HG02798 (cell line): ENCODE results near the gene VSIG8.
A peak's percentile ranks its signal among the peaks of the same experiment; 100 is the strongest.

Experiments
- ATAC-seq: cut with Tn5 transposase; IDR thresholded peaks from one replicate; pipeline ENCODE4 v1.9.1; 2021; ENCODE audit warnings: mild to moderate bottlenecking; ENCODE audit not compliant: unreplicated experiment, poor library complexity

VSIG8 gene

DNA sequence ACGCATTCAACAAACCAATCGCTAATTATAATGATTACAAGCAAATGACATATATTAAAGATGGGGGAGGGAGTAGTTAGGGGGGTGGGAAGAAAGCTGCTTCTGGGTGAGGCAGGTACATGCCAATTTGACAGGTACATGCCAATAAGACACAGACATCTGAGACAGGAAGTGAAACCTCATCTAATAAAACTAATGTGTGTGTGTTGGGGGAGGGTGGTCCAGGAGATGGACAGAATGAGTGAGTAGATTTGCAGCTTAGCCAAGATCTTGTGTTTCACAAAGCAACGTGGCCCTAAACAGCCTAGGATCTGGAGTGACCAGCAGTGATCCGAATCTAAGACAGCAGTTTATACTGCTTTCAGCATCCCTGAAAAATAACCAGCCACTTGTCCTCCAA lies 26.7 kb upstream of the VSIG8 start:
- ATAC-seq, result no peak

DNA sequence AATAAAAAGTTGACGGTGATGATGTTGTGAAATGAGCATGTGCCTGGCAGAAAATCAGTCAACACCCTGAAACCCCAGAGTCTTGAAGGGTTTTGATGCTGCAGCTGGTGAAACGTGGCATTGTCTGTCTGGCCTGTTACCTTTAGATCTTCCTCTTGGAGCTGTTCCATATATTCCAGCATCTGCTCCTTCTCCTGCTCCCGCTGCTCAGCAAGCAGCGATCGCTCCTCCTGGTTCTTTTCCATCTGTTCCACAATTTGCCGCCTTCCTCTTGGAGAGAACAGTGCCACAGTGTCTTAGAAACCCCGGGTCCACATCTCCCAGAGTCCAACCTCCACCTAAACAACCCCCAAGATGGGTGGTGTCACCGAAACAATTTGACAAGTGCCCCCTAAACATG lies 21.8 kb upstream of the VSIG8 start:
- no peak for ATAC-seq

DNA sequence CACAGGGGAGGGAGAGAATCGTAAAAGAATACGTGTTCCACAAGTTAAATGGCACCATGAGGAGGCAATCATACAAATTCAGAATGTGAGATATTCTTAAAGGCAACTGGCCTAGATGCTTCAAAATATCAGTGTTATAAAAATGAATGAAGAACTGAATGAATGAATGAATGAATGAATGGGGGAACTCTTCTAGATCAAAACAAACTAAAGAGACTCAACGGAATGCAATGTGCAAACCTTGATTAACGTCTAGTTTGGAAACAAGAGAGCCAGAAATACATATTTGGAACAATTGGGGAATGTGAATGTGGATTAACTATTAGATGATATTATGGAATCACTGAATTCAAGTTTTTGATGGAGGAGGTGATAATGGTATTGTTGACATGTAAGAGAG lies 20.7 kb upstream of the VSIG8 start:
- ATAC-seq, result no peak

DNA sequence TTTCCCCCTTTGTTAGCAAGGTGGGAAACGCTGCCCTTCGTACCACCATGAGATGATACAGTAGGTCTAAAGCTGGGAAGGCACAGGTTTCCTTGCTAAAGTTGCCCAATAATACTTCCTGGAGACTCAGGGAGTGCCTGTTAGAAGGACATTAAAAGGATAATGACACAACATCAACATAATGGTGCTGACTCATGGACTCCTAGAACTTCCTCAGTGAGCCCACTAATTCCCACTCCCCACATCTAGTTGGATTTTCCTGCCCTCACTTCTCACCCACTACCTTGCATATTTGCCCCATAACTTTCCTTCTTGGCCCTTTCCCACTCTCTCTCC lies 20.0 kb upstream of the VSIG8 start:
- ATAC-seq, result no peak

DNA sequence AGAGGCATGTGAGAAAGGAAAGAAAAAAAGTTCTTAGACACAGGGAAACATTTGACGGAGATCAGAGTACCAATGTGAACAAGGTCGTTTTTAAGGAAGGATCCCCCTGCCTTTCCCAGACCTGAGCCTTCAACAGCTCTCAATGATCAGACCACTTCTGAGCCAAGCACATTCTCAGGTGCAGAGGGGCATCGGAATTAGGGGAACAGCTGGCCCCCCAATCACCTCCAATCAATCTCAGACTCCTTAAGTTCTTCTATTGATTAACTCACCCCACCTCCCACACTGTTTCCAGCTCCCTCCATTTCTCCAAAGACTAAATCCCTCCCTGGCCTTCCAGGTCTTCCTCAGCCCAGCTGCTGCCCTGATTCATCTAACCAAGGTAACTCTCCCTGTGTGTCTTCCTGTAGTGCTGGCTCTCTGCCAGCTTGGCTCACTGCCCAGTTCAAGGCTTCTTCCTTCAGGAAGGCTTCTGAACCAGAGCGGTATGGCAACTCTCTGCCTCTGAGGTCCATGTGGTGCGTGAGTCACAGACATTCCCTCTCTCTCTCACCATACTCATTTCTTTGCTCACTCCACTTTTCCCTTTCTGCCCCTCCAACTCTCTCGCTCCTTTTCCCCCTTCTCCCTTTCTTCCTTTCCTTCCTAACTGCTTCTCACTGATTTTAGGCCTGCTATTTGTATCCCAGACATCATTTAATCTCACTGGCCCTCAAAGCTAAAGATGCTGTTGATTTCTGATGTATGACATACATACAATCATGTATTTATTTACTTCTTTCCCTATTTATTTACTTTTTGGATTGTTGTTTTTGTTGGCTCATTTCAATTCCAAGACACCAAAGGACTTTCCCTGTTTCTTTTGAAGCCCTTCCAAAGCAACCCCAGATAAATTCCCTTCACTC lies 19.4 kb upstream of the VSIG8 start:
- ATAC-seq, result no peak

DNA sequence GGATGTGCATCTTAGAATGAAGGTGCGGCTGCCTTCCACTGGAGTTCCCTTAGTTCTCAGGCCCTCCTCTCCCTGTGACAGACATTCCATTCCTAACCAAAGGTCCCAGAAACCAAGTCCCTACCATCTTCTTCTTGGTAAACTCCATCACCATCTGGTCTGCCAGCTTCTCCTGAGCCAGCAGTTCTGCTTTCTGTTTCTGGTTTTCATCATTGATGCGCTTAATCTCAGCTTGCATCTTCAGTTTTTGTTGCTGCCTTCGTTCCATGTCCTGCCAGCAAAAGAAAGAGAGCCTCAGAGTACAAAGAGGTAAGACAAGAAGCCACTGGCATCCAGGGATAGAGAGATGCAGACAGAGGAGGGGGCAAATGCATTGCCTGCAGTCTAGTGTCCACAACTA lies 18.0 kb upstream of the VSIG8 start:
- ATAC-seq, result no peak

DNA sequence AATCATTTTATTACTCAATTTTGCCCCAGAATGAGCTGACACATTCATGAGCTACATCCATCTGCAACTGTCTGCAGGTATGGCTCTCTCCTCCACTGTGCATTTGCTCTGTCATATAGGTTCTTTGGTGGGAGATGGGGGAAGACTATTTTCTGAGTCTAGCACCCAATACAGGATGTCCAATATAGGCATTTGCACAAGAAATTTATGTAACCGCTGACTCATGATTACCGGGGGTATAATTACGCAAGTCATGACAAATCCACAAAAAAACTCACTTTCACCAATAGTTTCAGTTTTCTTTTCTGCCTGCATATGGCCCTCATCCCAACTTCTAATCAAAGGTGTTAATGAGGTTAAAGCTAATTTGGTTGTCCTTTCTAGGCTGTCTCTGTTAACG lies 17.5 kb upstream of the VSIG8 start:
- ATAC-seq, result no peak

DNA sequence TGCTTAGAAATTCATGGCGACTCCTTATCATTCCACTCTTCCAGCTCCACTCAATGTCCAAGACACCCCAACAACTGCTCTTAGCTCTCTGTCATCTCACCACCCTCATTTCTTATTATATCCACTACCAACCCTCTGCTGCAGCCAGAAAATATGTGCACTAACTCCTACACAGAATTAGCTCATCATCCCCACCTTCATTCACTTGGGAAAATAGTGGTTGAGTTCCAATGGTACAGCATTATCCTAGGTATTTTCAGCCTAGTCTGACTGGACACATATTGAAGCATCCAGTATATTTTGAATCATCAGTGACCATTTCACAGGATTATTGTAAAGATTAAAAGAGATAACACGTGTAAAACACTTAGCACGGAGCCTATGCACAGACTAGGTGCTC lies 16.7 kb upstream of the VSIG8 start:
- no peak for ATAC-seq

DNA sequence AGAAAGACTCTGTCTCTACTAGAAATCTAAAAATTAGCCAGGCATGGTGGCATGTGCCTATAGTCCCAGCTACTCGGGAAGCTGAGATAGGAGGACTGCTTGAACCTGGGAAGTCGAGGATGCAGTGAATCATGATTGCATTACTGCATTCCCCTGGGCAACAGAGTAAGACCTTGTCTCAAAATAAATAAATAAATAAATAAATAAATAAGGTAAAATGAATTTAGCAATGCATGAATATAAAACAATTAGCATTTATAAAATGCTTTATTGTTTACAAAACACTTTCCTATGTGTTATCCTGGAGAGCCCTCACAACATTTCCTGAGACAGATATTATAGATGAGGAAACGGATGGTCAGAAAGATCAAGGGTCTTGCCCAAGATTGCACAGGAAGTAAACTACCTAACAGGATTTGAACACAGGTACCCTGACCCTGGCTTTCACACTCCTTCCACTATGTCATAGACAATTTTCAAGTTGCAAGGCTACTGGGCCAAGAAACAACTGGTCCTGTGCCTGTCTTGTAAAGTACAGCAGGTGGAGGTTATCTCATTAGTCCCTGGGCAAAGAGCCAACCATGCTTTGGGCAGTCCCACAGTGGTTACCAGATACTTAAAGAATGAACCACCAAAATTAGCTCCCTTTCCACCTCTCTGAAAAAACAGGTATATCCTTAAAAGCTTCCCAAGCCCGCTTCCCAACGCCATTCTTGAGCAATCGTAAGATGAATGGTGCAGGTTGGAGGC lies 15.4 kb upstream of the VSIG8 start:
- ATAC-seq, result no peak

DNA sequence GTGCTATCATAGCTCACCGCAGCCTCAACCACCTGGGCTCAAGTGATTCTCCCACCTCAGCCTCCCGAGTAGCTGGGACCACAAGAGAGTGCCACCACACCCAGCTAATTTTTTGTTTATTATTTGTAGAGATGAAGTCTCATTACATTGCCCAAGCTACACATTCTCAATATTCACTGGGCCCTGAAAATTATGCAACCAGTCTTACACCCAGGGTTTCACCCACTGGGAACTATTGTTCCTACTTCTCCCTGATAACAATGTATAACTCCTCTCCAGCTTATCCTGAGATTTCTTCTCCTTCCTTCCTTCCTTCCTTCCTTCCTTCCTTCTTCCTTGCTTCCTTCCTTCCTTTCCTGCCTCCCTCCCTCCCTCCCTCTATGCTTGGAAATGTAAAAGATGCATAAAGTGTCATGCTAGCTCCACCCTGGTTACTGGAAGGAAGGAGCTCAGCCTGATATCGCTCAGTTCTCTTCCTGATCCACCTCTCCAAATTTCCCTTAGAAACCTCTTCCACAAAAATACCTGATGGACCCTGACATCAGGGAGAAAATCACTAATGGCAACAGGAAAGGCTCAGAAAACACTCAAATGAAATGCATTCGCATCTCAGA lies 11.2 kb upstream of the VSIG8 start:
- ATAC-seq, result no peak

DNA sequence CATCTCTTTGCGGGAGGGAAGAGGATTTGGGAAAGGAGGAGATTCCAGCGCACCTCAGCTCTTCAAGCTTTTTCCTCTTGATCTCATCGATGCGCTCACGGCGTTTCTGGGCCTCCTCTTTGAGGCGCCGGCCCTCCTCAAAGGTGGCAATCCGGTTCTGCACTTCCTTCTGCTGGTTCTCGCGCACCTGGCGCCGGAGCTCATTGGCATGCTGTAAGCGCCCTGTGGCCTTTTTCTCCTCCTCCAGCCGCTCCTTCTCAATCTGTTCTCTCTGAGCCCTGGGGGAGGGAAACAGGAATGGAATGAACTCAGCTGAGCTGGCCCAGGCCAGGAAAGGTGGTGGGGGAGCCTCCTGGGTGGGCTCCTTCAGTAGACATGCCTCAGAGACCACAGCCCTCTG lies 10.4 kb upstream of the VSIG8 start:
- no peak for ATAC-seq

DNA sequence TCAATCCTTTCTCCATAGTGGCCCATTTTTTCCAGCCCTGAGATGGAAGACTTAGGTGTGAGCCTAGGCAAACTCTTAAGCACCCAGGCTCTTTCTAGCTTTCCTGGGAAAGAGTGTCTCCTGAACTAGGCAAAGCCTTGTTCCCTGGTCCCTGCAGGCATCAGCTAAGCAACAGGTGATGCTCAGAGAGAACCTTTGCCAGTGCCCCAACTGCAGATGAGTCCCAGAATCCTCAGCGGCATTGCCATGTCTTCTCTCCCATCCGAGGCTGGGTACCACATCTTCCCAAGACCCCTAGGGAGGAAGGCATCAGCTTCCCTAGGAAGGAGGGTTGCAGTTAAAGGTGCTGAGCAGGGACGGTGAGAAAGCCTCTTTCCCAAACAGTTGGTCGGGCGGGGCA lies 8.2 kb upstream of the VSIG8 start:
- no peak for ATAC-seq

DNA sequence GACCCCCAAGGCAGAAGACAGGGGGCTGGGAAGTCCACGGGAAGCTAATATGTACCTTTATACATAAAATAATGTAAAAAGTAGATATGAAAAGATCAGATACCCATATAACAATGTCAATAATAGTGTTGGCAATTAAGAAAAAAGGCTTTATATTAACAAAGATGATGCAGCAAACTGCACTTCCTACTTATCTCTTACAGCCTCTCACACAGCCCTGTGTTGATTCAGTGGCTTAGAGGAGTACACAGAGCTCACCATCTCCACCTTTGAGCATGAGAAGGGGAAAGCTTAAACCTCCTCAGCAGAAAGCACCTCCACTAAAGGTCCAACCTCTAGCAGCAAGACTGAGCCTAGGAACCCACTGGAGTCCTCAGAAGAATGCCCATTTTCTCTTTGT lies 7.2 kb upstream of the VSIG8 start:
- no peak for ATAC-seq

DNA sequence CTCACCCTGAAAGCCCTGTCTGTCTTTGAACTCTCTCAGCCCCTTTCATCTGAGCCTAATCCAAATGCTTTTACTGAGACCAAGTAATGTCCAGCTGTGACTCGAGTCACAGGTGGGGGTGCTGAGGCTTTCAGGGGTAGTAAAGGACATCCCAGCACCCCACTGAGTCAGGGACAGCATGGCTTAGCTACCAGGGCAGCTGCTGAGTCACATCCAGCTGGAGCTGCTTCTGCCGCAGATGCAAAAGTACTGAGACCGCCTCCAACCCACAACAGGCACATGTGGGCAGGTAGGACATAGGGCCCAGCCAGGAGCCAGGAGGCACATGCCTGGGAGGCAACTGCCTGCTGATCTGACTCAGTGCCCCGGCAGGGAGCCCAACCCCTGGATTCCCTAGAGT lies 6.7 kb upstream of the VSIG8 start:
- peak; percentile 55 for ATAC-seq

DNA sequence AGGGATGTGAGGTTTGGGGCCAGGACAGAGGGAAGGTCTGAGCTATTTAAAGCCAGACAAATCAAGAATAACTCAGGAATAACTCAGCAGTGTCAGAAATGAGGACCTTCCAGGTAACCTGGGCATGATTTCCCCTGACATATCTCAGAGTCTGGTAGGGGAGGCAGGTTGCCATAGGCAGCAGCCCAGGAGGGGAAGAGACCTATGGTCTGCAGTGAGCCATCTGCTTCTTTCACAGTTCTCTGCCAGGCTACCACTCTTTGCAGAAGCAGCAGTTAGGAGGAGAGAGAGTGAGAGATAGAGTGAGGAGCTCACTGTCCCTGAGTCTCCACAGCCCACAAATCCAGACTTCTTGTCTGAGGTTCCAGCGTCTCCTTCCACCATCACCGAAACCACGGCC lies 6.3 kb upstream of the VSIG8 start:
- no peak for ATAC-seq

DNA sequence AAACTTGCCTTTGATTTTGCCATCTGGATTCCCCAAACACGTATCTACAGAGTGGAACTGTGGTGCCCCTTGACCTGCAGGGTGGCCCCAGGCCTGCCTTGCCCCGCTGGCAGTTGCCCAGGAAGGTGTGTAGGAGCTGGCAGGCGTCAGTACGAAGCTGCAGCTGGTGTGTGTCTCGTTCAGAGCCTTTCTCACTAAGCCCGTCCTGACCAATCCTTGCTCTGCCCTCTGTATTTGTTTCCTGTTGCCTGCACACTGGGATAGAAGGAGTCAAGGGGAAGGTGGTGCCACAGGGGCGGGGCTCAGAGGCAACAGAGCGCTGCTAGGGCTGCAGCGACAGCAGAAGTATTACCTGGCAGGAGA lies 5.2 kb upstream of the VSIG8 start:
- ATAC-seq, result no peak

DNA sequence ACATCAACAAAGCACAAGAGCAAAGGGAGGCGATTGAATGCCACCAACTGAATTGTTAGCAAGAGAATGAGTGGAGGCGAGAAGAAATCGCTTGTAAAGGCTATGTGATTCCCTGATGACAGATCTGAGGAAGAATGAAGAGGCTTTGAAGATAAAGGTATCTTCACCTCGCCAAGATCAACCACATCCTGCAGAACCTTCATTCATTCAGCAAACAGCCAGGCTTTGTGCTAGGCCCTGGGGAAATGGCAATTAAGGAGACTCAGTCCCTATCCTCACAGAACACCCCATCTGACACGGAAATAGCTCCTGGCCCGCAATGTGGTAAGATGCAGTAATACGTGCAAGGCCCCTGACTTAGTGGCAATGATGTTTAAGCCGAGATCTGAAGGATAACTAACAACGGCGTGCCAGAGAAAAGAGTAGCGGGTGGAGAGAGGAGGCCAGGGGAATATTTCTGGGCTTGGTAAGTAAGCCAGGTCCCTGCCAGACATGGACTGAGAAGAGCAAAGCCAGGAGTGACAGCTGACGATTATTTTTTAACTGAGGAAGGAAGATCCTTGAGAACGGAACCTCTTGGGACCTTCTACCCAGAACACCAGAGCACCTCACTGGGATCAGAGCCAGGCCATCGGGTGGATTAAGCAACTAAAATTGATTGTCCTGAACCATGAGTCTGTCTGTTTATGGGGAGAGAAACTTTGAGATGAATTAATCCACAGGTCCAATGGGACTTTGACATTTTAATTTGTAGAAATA lies 4.6 kb upstream of the VSIG8 start:
- no peak for ATAC-seq

DNA sequence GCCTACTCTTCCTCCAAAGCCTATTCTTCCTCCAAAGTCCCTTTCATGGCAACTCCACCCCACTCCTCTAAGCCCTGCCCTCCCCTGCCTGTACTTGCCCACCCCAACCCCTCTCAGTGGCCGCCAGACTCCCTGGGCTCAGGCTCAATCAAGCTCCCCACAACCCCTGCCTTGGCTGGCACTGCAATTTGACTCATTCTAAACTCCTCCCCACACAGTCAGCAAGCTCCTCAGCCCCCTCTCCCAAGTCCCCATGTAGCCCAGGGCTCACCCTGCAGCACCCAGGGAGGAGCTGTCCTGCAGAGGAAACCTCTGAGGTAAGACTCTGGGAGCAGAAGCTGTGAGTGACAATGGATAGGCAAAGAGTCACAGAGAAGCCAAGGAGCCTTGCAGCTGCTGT lies 3.6 kb upstream of the VSIG8 start:
- no peak for ATAC-seq

DNA sequence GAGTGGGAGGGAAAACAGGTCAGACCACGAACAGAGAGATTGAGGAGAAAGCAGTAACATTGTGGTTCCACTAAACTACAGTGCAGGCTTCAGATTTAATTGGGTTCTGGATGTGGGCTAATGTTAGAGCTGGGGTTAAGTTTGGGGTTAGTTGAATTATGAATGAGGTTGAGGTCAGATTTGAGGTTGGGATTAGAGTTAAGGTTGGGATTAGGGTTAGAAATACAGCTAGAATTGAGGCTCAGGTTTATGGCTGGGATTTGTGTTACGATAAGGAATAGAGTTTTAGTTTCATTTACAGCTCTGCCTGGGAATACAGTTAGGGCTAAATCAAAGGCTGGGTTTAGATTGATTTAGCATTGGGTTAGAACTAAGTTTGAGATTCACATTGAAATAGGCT lies 1.8 kb upstream of the VSIG8 start:
- ATAC-seq, result no peak

DNA sequence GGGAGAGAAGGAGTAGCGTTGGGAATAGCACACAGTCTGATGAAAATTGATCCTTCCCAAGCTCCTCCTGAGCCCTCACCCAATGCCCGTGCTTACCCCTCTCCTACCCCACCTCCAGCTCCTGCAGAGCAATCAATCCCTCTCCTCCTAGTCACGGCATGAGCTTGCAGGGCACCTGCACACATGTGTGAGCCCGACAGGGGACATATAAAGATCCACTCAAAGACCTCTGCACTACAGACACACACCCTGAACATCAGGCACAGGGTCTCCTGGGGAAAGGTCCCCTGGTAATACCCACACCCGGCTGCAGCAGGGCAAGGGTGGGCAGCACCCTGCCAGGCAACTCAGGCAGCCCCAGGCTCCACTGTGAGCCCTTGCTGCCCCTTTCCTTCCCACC lies 426 bp downstream of the VSIG8 start:
- no peak for ATAC-seq

DNA sequence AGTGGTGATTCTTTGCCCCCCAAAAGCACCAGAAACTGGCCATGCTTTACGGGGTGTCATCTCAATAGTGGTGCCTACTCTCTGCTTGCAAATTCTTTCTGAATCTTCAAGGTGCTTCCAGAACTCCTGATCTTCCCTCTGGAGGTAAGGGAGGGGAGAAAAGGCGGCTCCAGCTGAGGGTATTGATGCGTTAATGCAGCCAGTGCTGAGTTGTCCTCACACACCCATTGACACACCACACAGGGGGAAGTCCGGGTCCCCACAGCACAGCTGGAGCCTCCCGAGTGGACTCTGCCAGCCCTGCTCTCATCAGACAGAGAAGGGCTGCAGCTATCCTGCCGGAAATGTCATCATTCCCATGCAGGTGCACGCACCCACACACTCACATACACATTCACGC lies 1.2 kb downstream of the VSIG8 start:
- ATAC-seq, result no peak
